HepG2 (cell line): ENCODE results near the gene OR5M8. TPM values are rescaled to one million over a fixed set of nuclear protein-coding genes. Genes with fewer than 3 reads are reported as not detected.

ENCODE experiments used
- ATAC-seq: fragments of 200-7000 bp; cut with Tn5 transposase; 3 replicates; pipeline ENCODE4 v1.9.1; 2020; ENCODE audit warnings: mild to moderate bottlenecking, moderate library complexity
- Bru-seq: library from RNA; stranded (reverse); fragments of 400-500 nt; gene quantifications from one replicate; lab custom pipeline; 2021; lab: Mats Ljungman, UMichigan
- BruChase-seq, 2 experiments: library from RNA; stranded (reverse); fragments of 400-500 nt; gene quantifications; one replicate each; lab custom pipeline; 2021; lab: Mats Ljungman, UMichigan
- BruUV-seq: library from RNA; stranded (reverse); fragments of 400-500 nt; replicated peaks from 2 replicates; lab custom pipeline; 2021; lab: Mats Ljungman, UMichigan
- CTCF ChIA-PET: fragments of 300-600 bp; formaldehyde crosslinking; extraction: SDS; loops from one replicate; lab custom pipeline; 2021; ENCODE audit warnings: low total read pairs, inconsistent platforms, low intra/inter-chr PET ratio; lab: Yijun Ruan, JAX
- POLR2A ChIA-PET: fragments of 350-600 bp; sonication (Branson Sonifier 250); formaldehyde crosslinking; loops from one replicate; lab custom pipeline; 2020; ENCODE audit warnings: antibody characterized with exemption, inconsistent platforms; lab: Yijun Ruan, JAX
- DNase-seq: peaks from one replicate; pipeline ENCODE4 v3.0.0-alpha.2; 2015; ENCODE audit warnings: low spot score
- FAIRE-seq: peaks from 3 replicates; lab custom pipeline; 2011; peaks lifted over from hg19 to GRCh38; lab: Jason Lieb, UNC
- H2AFZ ChIP-seq: one replicate; pipeline ENCODE4 v1.6.1; 2011; ENCODE audit warnings: low read length, inconsistent platforms
- H3K27ac ChIP-seq: fragments of 300-600 bp; 3 replicates; pipeline ENCODE4 v1.8.0; 2011; ENCODE audit warnings: mixed run types, mild to moderate bottlenecking, mixed read lengths, low read length, inconsistent platforms; ENCODE audit not compliant: insufficient read depth; ENCODE audit errors: extremely low read length
- H3K27me3 ChIP-seq, 2 experiments: fragments of 200-600 bp in 1 of 2; 2 replicates in 1 of 2; 3 replicates in 1 of 2; pipeline versions ENCODE4 v1.6.0 to v1.8.0; 2011; ENCODE audit warnings: low read length in 2 of 2, mild to moderate bottlenecking in 2 of 2, moderate library complexity in 2 of 2, inconsistent platforms in 1 of 2; ENCODE audit not compliant: insufficient read depth in 2 of 2, control insufficient read depth in 1 of 2
- H3K36me3 ChIP-seq, 2 experiments: fragments of 200-600 bp in 1 of 2; replicated peaks in 1 of 2; 2 replicates in 1 of 2; 3 replicates in 1 of 2; pipeline versions ENCODE4 v1.5.1 to v1.8.0; 2011; ENCODE audit warnings: low read length in 2 of 2, inconsistent platforms in 1 of 2; ENCODE audit not compliant: insufficient read depth in 2 of 2, control insufficient read depth in 1 of 2
- H3K4me1 ChIP-seq: 2 replicates; pipeline ENCODE4 v1.5.1; 2012; ENCODE audit warnings: low read length, inconsistent platforms; ENCODE audit not compliant: insufficient read depth
- H3K4me2 ChIP-seq: 2 replicates; pipeline ENCODE4 v1.6.0; 2011; ENCODE audit warnings: low read depth, low read length, inconsistent platforms
- H3K4me3 ChIP-seq, 3 experiments: fragments of 200-600 bp in 1 of 3; sonication (generic), shearing (Covaris generic) in 1 of 3; replicated peaks in 1 of 3; 2 replicates each; pipeline ENCODE4 v1.5.1; 2011 to 2016; ENCODE audit warnings: low read length in 3 of 3, inconsistent platforms in 2 of 3, low read depth in 2 of 3, mild to moderate bottlenecking in 2 of 3, control low read depth in 1 of 3, mixed read lengths in 1 of 3; ENCODE audit not compliant: insufficient read depth in 1 of 3
- H3K79me2 ChIP-seq: one replicate; pipeline ENCODE4 v1.6.1; 2011; ENCODE audit warnings: low read length, inconsistent platforms; ENCODE audit not compliant: insufficient read depth
- H3K9ac ChIP-seq: 2 replicates; pipeline ENCODE4 v1.6.0; 2011; ENCODE audit warnings: mild to moderate bottlenecking, low read depth, low read length, inconsistent platforms; ENCODE audit not compliant: insufficient read depth
- H3K9me3 ChIP-seq: 2 replicates; pipeline ENCODE4 v1.5.1; 2012; ENCODE audit warnings: mild to moderate bottlenecking, low read length
- H4K20me1 ChIP-seq: 2 replicates; pipeline ENCODE4 v1.6.0; 2011; ENCODE audit warnings: inconsistent platforms, mild to moderate bottlenecking, low read length, moderate library complexity; ENCODE audit not compliant: insufficient read depth
- FOXP1 ChIP-seq, 2 experiments: fragments of 450-650 bp in 1 of 2; IDR thresholded peaks; 2 replicates each; pipeline ENCODE4 v1.6.1; 2017 to 2018; ENCODE audit warnings: antibody characterized with exemption in 1 of 2
- HOXA7 ChIP-seq: sonication (generic); formaldehyde crosslinking; IDR thresholded peaks from 2 replicates; pipeline ENCODE4 v1.8.1; 2022; ENCODE audit warnings: mild to moderate bottlenecking, missing genetic modification reagents, moderate library complexity
- KLF6 ChIP-seq: IDR thresholded peaks from 2 replicates; pipeline ENCODE4 v1.8.0; 2016; ENCODE audit warnings: missing biosample characterization, missing genetic modification reagents
- MZF1 ChIP-seq: sonication (generic); formaldehyde crosslinking; IDR thresholded peaks from 2 replicates; pipeline ENCODE4 v1.8.1; 2023; ENCODE audit warnings: mild to moderate bottlenecking, missing genetic modification reagents, borderline replicate concordance
- RXRB ChIP-seq: IDR thresholded peaks from 2 replicates; pipeline ENCODE4 v1.6.1; 2016; ENCODE audit warnings: borderline replicate concordance, missing genetic modification reagents, missing compliant biosample characterization
- SMC3 ChIP-seq: IDR thresholded peaks from 2 replicates; pipeline ENCODE4 v1.6.1; 2011; ENCODE audit warnings: low read length, improper control_type of control experiment
- TAF1 ChIP-seq: sonication (generic); formaldehyde crosslinking; IDR thresholded peaks from 2 replicates; pipeline ENCODE4 v1.4.0; 2020; ENCODE audit warnings: missing genetic modification reagents
- TFAP4 ChIP-seq: sonication (generic); IDR thresholded peaks from 2 replicates; pipeline ENCODE4 v1.6.1; 2016; ENCODE audit warnings: low read depth, borderline replicate concordance
- TRIM24 ChIP-seq: sonication (generic); formaldehyde crosslinking; IDR thresholded peaks from 2 replicates; pipeline ENCODE4 v1.8.0; 2022; ENCODE audit warnings: mild to moderate bottlenecking, missing genetic modification reagents
- ZC3H4 ChIP-seq: sonication (generic); formaldehyde crosslinking; IDR thresholded peaks from 2 replicates; pipeline ENCODE4 v1.4.0; 2020; ENCODE audit warnings: missing genetic modification reagents, borderline replicate concordance
- ZNF207 ChIP-seq: fragments of 450-650 bp; IDR thresholded peaks from 2 replicates; pipeline ENCODE4 v1.6.1; 2016; ENCODE audit warnings: antibody characterized with exemption, borderline replicate concordance
- ZNF44 ChIP-seq: sonication (generic); formaldehyde crosslinking; IDR thresholded peaks from 2 replicates; pipeline ENCODE4 v1.5.1; 2020; ENCODE audit warnings: mild to moderate bottlenecking, missing genetic modification reagents
- WGBS: methylation state at CpG from one replicate; pipeline ENCODE4 v1.1.6; 2017; ENCODE audit warnings: low lambda C conversion rate; 5-methylcytosine and 5-hydroxymethylcytosine counted together
- in situ Hi-C: cut with HindIII; loops from 2 replicates; pipeline ENCODE4 v1.10.0; 2017; ENCODE audit warnings: low pct_unique_long_range_greater_than_20kb; ENCODE audit not compliant: extremely low pct_ligation_motif_present
- intact Hi-C: fragments of 100-400 bp; cut with micrococcal nuclease; formaldehyde crosslinking; loops from one replicate; pipeline ENCODE4 v1.10.0; 2022; ENCODE audit not compliant: unreplicated experiment
- long read RNA-seq, 2 experiments: library from RNA in 1 of 2; library from polyadenylated mRNA in 1 of 2; stranded (forward) in 1 of 2; unstranded in 1 of 2; transcript quantifications; one replicate each; pipeline ENCODE4 v2.0.0, GENCODE V29; 2019 to 2022
- polyA minus RNA-seq, 3 experiments: library from RNA; depleted of rRNA, polyadenylated mRNA; stranded (reverse); fragments of >200 nt; gene quantifications; 2 replicates each; pipeline ENCODE4 v1.2.3, GENCODE V29; 2011; ENCODE audit warnings: low replicate concordance in 1 of 3
- polyA plus RNA-seq, 8 experiments: library from polyadenylated mRNA; depleted of rRNA in 3 of 8; stranded (reverse) in 7 of 8; unstranded in 1 of 8; fragments of >200 nt; fragmentation: Illumina TruSeq in 4 of 8; extraction: Trizol in 4 of 8; gene quantifications; 2 replicates each; pipeline versions ENCODE4 v1.2.1 to v1.2.3, GENCODE V29; 2011 to 2016; ENCODE audit warnings: low read depth in 4 of 8, missing spikeins in 1 of 8, mixed read lengths in 1 of 8; ENCODE audit not compliant: insufficient read depth in 1 of 8
- total RNA-seq, 5 experiments: library from RNA; depleted of rRNA; stranded (reverse); fragments of >200 nt; fragmentation: Illumina TruSeq; extraction: Trizol; gene quantifications; 2 replicates each; pipeline ENCODE4 v1.2.3, GENCODE V29; 2016; ENCODE audit warnings: low read depth in 1 of 5
- TF ChIP-seq, protein P1 (sequence below): conservative IDR thresholded peaks from 2 replicates; pipeline ENCODE4 v1.6.1; 2018; ENCODE audit warnings: missing genetic modification reagents
- TF ChIP-seq, protein P2 (sequence below): sonication (generic); formaldehyde crosslinking; IDR thresholded peaks from 2 replicates; pipeline ENCODE4 v1.5.1; 2020; ENCODE audit warnings: missing genetic modification reagents, mild to moderate bottlenecking, borderline replicate concordance

Gene OR5M8
- total RNA-seq (2016; rRNA removed; fragmentation: Illumina TruSeq; extraction: Trizol) (not detected in 2 replicates), polyA plus RNA-seq (2011; rRNA removed) (not detected in 2 replicates), polyA minus RNA-seq (2011; rRNA and poly(A)+ RNA removed; ENCODE audit: low replicate concordance) (not detected in 2 replicates), Bru-seq, nascent RNA (not detected), BruChase-seq, experiment 1, labeled RNA remaining after a 6-hour chase (not detected), BruChase-seq, experiment 2, labeled RNA remaining after a 2-hour chase (not detected)
- not detected in 2 replicates for total RNA-seq (2016; cell fraction: cytosol; rRNA removed; fragmentation: Illumina TruSeq; extraction: Trizol; ENCODE audit: low read depth)
- total RNA-seq (2016; cell fraction: insoluble cytoplasmic fraction; rRNA removed; fragmentation: Illumina TruSeq; extraction: Trizol) = not detected in 2 replicates
- total RNA-seq (2016; cell fraction: membrane; rRNA removed; fragmentation: Illumina TruSeq; extraction: Trizol) = not detected in 2 replicates
- not detected in 2 replicates for total RNA-seq (2016; cell fraction: nucleus; rRNA removed; fragmentation: Illumina TruSeq; extraction: Trizol)
- not detected in 2 replicates for polyA plus RNA-seq (2011; cell fraction: cytosol; rRNA removed)
- polyA plus RNA-seq (2011; cell fraction: nucleus; rRNA removed) = not detected in 2 replicates
- polyA plus RNA-seq (2012) = not detected in 2 replicates
- not detected in 2 replicates for polyA plus RNA-seq (2016; cell fraction: cytosol; fragmentation: Illumina TruSeq; extraction: Trizol; ENCODE audit: low read depth)
- not detected in 2 replicates for polyA plus RNA-seq (2016; cell fraction: insoluble cytoplasmic fraction; fragmentation: Illumina TruSeq; extraction: Trizol; ENCODE audit: low read depth)
- polyA plus RNA-seq (2016; cell fraction: membrane; fragmentation: Illumina TruSeq; extraction: Trizol; ENCODE audit: low read depth) = not detected in 2 replicates
- not detected in 2 replicates for polyA plus RNA-seq (2016; cell fraction: nucleus; fragmentation: Illumina TruSeq; extraction: Trizol; ENCODE audit: insufficient read depth, low read depth)
- polyA minus RNA-seq (2011; cell fraction: cytosol; rRNA and poly(A)+ RNA removed) = not detected in 2 replicates
- not detected in 2 replicates for polyA minus RNA-seq (2011; cell fraction: nucleus; rRNA and poly(A)+ RNA removed)
- long read RNA-seq, experiment 1 = 0 reads
- long read RNA-seq, experiment 2 = 0 reads

GRCh38 chr11:56491270-56491669 lies at the start of gene OR5M8:
TSS of gene OR5M8 (minus strand) at chr11:56491370. CDS start at chr11:56491370, 0 bp downstream.
- no peak for FAIRE-seq
- 23% methylated on average over 7 of the region's 7 CpGs for WGBS
- Histone ChIP-seq H3K36me3 (no peaks in the 10 kb centered on the region), H4K20me1 (no peaks in the 10 kb centered on the region), H3K79me2 (no peaks in the 10 kb centered on the region), H3K9ac (no peak within 1 kb of the TSS), H3K9me3 (peaks cover 5% of the 10 kb centered on the region; the same call in 1 of the 2 replicates), H3K27me3 (no peaks in the 10 kb centered on the region), H2AFZ (no peak within 1 kb of the TSS), H3K4me1 (no peaks in the 10 kb centered on the region), H3K27ac (no peak within 1 kb of the TSS), H3K4me3 (no peak within 1 kb of the TSS), H3K4me2 (no peak within 1 kb of the TSS)
- CTCF ChIA-PET = no interaction called here
- ATAC-seq = no peak
- intact Hi-C loops = no loop called here
- DNase-seq = no peak
- POLR2A ChIA-PET = no interaction called here
- TF ChIP-seq, protein P1, sequence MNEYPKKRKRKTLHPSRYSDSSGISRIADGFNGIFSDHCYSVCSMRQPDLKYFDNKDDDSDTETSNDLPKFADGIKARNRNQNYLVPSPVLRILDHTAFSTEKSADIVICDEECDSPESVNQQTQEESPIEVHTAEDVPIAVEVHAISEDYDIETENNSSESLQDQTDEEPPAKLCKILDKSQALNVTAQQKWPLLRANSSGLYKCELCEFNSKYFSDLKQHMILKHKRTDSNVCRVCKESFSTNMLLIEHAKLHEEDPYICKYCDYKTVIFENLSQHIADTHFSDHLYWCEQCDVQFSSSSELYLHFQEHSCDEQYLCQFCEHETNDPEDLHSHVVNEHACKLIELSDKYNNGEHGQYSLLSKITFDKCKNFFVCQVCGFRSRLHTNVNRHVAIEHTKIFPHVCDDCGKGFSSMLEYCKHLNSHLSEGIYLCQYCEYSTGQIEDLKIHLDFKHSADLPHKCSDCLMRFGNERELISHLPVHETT = no peak
- TF ChIP-seq, protein P2, sequence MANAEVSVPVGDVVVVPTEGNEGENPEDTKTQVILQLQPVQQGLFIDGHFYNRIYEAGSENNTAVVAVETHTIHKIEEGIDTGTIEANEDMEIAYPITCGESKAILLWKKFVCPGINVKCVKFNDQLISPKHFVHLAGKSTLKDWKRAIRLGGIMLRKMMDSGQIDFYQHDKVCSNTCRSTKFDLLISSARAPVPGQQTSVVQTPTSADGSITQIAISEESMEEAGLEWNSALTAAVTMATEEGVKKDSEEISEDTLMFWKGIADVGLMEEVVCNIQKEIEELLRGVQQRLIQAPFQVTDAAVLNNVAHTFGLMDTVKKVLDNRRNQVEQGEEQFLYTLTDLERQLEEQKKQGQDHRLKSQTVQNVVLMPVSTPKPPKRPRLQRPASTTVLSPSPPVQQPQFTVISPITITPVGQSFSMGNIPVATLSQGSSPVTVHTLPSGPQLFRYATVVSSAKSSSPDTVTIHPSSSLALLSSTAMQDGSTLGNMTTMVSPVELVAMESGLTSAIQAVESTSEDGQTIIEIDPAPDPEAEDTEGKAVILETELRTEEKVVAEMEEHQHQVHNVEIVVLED (CRISPR knock-in tag) = no peak
- TF ChIP-seq RXRB (CRISPR knock-in tag) = no peak
- no peak for TF ChIP-seq SMC3
- TF ChIP-seq ZC3H4 (CRISPR knock-in tag) = no peak
- no peak for TF ChIP-seq FOXP1 (IDR thresholded peaks at IDR 0.05)
- TF ChIP-seq FOXP1 (CRISPR knock-in tag; IDR thresholded peaks at IDR 0.05) = no peak
- no peak for TF ChIP-seq TAF1 (CRISPR knock-in tag)
- TF ChIP-seq ZNF44 = no peak
- TF ChIP-seq ZNF207 = no peak
- TF ChIP-seq HOXA7 (CRISPR knock-in tag) = no peak
- no peak for TF ChIP-seq TRIM24 (CRISPR knock-in tag)
- TF ChIP-seq TFAP4 = no peak
- TF ChIP-seq KLF6 (CRISPR knock-in tag) = no peak
- no peak for TF ChIP-seq MZF1 (CRISPR knock-in tag)
- in situ Hi-C loops = no loop called here
- BruUV-seq = no TSS peak
